A549 (cell line): ENCODE results near the gene WNT8A. TPM values are rescaled to one million over a fixed set of nuclear protein-coding genes. Genes with fewer than 3 reads are reported as not detected.

Experiments used
- ATAC-seq, 2 experiments: fragments of 200-7000 bp in 1 of 2; fragments of >200 bp in 1 of 2; cut with Nextera tagmentation in 1 of 2; cut with Tn5 transposase in 1 of 2; 3 replicates each; pipeline versions ENCODE4 v1.8.0 to v1.9.1; 2018 to 2020; ENCODE audit warnings: mild to moderate bottlenecking in 1 of 2, moderate library complexity in 1 of 2
- CTCF ChIA-PET: fragments of 300-600 bp; sonication (Branson Sonifier 250); formaldehyde crosslinking; extraction: SDS; loops from one replicate; lab custom pipeline; 2021; ENCODE audit warnings: antibody characterized with exemption, inconsistent platforms; lab: Yijun Ruan, JAX
- POLR2A ChIA-PET: fragments of 350-600 bp; formaldehyde crosslinking; extraction: SDS; loops from one replicate; lab custom pipeline; 2021; ENCODE audit warnings: antibody characterized with exemption, inconsistent platforms; lab: Yijun Ruan, JAX
- DNase-seq, 2 experiments: peaks; one replicate each; pipeline versions ENCODE4 v3.0.0 to v3.0.0-alpha.2; 2011 to 2016; ENCODE audit warnings: low read depth in 1 of 2, low spot score in 1 of 2
- FAIRE-seq: peaks from 2 replicates; lab custom pipeline; 2011; peaks lifted over from hg19 to GRCh38; lab: Jason Lieb, UNC
- H3K27ac ChIP-seq, 2 experiments: fragments of >200 bp; sonication (Bioruptor Twin); formaldehyde crosslinking; 3 replicates each; pipeline ENCODE4 v1.5.1; 2016 to 2017
- H3K4me1 ChIP-seq: fragments of >200 bp; sonication (Bioruptor Twin); formaldehyde crosslinking; 3 replicates; pipeline ENCODE4 v1.6.1; 2016
- H3K4me2 ChIP-seq: fragments of >200 bp; sonication (Bioruptor Twin); formaldehyde crosslinking; 3 replicates; pipeline ENCODE4 v1.6.1; 2016
- H3K4me3 ChIP-seq: fragments of >200 bp; sonication (Bioruptor Twin); formaldehyde crosslinking; 3 replicates; pipeline ENCODE4 v1.5.1; 2016
- H3K9me3 ChIP-seq: fragments of >200 bp; sonication (Bioruptor Twin); formaldehyde crosslinking; 3 replicates; pipeline ENCODE4 v1.6.1; 2016
- CBX8 ChIP-seq: fragments of 200-600 bp; sonication (generic); IDR thresholded peaks from 2 replicates; pipeline ENCODE4 v1.6.1; 2016
- CHD2 ChIP-seq: fragments of 150-350 bp; IDR thresholded peaks from 2 replicates; pipeline ENCODE4 v1.6.1; 2014; ENCODE audit warnings: low read length; ENCODE audit not compliant: partially characterized antibody
- EHMT2 ChIP-seq: fragments of 200-600 bp; sonication (generic); IDR thresholded peaks from 2 replicates; pipeline ENCODE4 v1.6.1; 2016; ENCODE audit warnings: antibody characterized with exemption, low read depth, mild to moderate bottlenecking, moderate library complexity
- HDAC2 ChIP-seq: fragments of 200-600 bp; sonication (generic); IDR thresholded peaks from 2 replicates; pipeline ENCODE4 v1.6.1; 2016
- HOXA7 ChIP-seq: fragments of 250-450 bp; sonication (Bioruptor Pico); IDR thresholded peaks from 2 replicates; pipeline ENCODE4 v1.5.0; 2020; ENCODE audit warnings: mild to moderate bottlenecking, moderate library complexity
- JUN ChIP-seq, 2 experiments: fragments of >200 bp; sonication (Bioruptor Twin); formaldehyde crosslinking; IDR thresholded peaks; 2 replicates in 1 of 2; 3 replicates in 1 of 2; pipeline ENCODE4 v1.6.1; 2016 to 2017
- JUNB ChIP-seq: fragments of >200 bp; sonication (Bioruptor Twin); formaldehyde crosslinking; IDR thresholded peaks from 2 replicates; pipeline ENCODE4 v1.6.1; 2016
- KDM1A ChIP-seq: fragments of 200-600 bp; sonication (generic); IDR thresholded peaks from 2 replicates; pipeline ENCODE4 v1.6.1; 2016; ENCODE audit warnings: low read depth, mild to moderate bottlenecking
- MAZ ChIP-seq: fragments of 150-350 bp; IDR thresholded peaks from 2 replicates; pipeline ENCODE4 v1.6.1; 2014; ENCODE audit warnings: antibody characterized with exemption, low read depth, low read length, borderline replicate concordance
- MYC ChIP-seq: IDR thresholded peaks from 2 replicates; pipeline ENCODE4 v1.6.1; 2012; ENCODE audit warnings: mild to moderate bottlenecking, inconsistent platforms, low read length, improper control_type of control experiment, borderline replicate concordance
- NFE2L2 ChIP-seq: fragments of 150-350 bp; conservative IDR thresholded peaks from 2 replicates; pipeline ENCODE4 v1.6.1; 2014; ENCODE audit warnings: low read length
- NR3C1 ChIP-seq: fragments of >200 bp; sonication (Bioruptor Twin); formaldehyde crosslinking; IDR thresholded peaks from 3 replicates; pipeline ENCODE4 v1.6.1; 2017
- PHF8 ChIP-seq: fragments of 200-600 bp; sonication (generic); IDR thresholded peaks from 2 replicates; pipeline ENCODE4 v1.6.1; 2016; ENCODE audit warnings: low read depth, mild to moderate bottlenecking, antibody characterized with exemption, moderate library complexity, borderline replicate concordance
- POLR2AphosphoS2 ChIP-seq: conservative IDR thresholded peaks from 2 replicates; pipeline ENCODE4 v1.6.1; 2012; ENCODE audit warnings: low read length, improper control_type of control experiment, inconsistent platforms
- RFX5 ChIP-seq: fragments of 450-650 bp; IDR thresholded peaks from 2 replicates; pipeline ENCODE4 v1.7.1; 2014; ENCODE audit warnings: antibody characterized with exemption, mild to moderate bottlenecking, moderate library complexity
- RNF2 ChIP-seq: fragments of 200-600 bp; sonication (generic); IDR thresholded peaks from 2 replicates; pipeline ENCODE4 v1.6.1; 2016; ENCODE audit warnings: low read depth, mild to moderate bottlenecking, antibody characterized with exemption, moderate library complexity, borderline replicate concordance
- SMC3 ChIP-seq: fragments of >200 bp; sonication (Bioruptor Twin); formaldehyde crosslinking; IDR thresholded peaks from 3 replicates; pipeline ENCODE4 v1.6.1; 2018; ENCODE audit warnings: inconsistent platforms
- TFCP2L1 ChIP-seq: fragments of 250-450 bp; sonication (Bioruptor Pico); IDR thresholded peaks from 2 replicates; pipeline ENCODE4 v1.5.0; 2021; ENCODE audit warnings: mild to moderate bottlenecking
- WGBS: methylation state at CpG from one replicate; pipeline ENCODE4 v1.1.6; 2017; ENCODE audit errors: missing lambda C conversion rate; 5-methylcytosine and 5-hydroxymethylcytosine counted together
- polyA plus RNA-seq, 4 experiments: library from polyadenylated mRNA; depleted of rRNA in 3 of 4; stranded (reverse); fragments of >200 nt; fragmentation: RNase III in 1 of 4; extraction: RNeasy Plus Mini Kit Qiagen cat#74134 plus additional on column Dnase treatment in 1 of 4; gene quantifications; 2 replicates in 3 of 4; 3 replicates in 1 of 4; pipeline ENCODE4 v1.2.3, GENCODE V29; 2011 to 2017
- TF ChIP-seq, protein P1 (sequence below): fragments of 250-450 bp; sonication (Bioruptor Pico); IDR thresholded peaks from 2 replicates; pipeline ENCODE4 v1.5.0; 2021; ENCODE audit warnings: mild to moderate bottlenecking, moderate library complexity, borderline replicate concordance
- TF ChIP-seq, protein P2 (sequence below): IDR thresholded peaks from 2 replicates; pipeline ENCODE4 v1.6.1; 2012
- TF ChIP-seq, protein P3 (sequence below): IDR thresholded peaks from 2 replicates; pipeline ENCODE4 v1.6.1; 2012
- TF ChIP-seq, protein P4 (sequence below): fragments of >200 bp; sonication (Bioruptor Twin); formaldehyde crosslinking; IDR thresholded peaks from 3 replicates; pipeline ENCODE4 v1.5.1; 2016
- TF ChIP-seq, protein P5 (sequence below): fragments of >200 bp; sonication (Bioruptor Twin); formaldehyde crosslinking; IDR thresholded peaks from 2 replicates; pipeline ENCODE4 v1.6.1; 2016

WNT8A gene
- polyA plus RNA-seq, 2 of the 4 experiments (the other 2 are of a cell fraction), result not detected

DNA sequence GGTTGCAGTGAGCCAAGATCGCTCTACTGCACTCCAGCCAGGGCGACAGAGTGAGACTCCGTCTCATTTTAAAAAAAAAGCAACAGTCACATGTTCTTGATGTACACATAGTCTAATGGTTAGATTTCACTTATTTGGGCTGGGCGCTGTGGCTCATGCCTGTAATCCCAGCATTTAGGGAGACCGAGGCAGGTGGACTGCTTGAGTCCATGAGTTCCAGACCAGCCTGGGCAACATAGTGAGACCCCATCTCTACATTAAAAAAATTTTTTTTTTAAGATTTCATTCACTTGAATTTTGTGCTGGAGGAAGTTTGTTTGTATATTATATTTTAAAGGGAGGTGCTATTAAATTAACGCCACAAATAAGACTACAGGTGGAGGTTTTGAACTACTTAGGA is 21.9 kb downstream of the WNT8A start (continued):
- no peak for TF ChIP-seq MYC

DNA sequence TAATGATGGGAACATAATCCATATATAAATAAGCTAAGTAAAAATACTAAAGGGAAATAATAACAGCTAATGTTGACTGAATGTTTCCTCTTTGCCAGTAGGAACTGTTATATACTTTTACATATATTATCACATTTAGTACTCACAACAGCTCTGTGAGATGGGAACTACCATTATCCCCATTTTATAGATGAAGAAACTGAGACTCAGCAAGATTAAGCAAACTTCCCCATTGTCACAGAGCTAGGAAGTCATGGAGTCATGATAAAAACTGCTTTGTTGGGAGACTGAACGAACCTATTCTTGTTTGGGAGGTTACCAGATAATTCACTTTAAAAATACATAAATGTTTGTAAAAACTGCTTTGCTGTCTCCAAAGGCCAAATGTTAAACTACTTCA is 23.4 kb downstream of the WNT8A start:
- ATAC-seq, result no peak
- 40% methylated on average over 1 of the region's 1 CpG for WGBS
- no peak for FAIRE-seq
- TF ChIP-seq, protein P1, sequence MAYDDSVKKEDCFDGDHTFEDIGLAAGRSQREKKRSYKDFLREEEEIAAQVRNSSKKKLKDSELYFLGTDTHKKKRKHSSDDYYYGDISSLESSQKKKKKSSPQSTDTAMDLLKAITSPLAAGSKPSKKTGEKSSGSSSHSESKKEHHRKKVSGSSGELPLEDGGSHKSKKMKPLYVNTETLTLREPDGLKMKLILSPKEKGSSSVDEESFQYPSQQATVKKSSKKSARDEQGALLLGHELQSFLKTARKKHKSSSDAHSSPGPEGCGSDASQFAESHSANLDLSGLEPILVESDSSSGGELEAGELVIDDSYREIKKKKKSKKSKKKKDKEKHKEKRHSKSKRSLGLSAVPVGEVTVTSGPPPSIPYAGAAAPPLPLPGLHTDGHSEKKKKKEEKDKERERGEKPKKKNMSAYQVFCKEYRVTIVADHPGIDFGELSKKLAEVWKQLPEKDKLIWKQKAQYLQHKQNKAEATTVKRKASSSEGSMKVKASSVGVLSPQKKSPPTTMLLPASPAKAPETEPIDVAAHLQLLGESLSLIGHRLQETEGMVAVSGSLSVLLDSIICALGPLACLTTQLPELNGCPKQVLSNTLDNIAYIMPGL (CRISPR knock-in tag), result no peak
- TF ChIP-seq, protein P2, sequence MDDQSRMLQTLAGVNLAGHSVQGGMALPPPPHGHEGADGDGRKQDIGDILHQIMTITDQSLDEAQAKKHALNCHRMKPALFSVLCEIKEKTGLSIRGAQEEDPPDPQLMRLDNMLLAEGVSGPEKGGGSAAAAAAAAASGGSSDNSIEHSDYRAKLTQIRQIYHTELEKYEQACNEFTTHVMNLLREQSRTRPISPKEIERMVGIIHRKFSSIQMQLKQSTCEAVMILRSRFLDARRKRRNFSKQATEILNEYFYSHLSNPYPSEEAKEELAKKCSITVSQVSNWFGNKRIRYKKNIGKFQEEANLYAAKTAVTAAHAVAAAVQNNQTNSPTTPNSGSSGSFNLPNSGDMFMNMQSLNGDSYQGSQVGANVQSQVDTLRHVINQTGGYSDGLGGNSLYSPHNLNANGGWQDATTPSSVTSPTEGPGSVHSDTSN, result no peak
- TF ChIP-seq NFE2L2 (no peak), MYC (no peak), TFCP2L1 (CRISPR knock-in tag) (no peak), CHD2 (no peak), CBX8 (no peak), HOXA7 (CRISPR knock-in tag) (no peak), KDM1A (no peak), HDAC2 (no peak), NR3C1 (no peak), EHMT2 (no peak), PHF8 (no peak)
- TF ChIP-seq, protein P3, sequence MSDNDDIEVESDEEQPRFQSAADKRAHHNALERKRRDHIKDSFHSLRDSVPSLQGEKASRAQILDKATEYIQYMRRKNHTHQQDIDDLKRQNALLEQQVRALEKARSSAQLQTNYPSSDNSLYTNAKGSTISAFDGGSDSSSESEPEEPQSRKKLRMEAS, result no peak
- TF ChIP-seq, protein P4, sequence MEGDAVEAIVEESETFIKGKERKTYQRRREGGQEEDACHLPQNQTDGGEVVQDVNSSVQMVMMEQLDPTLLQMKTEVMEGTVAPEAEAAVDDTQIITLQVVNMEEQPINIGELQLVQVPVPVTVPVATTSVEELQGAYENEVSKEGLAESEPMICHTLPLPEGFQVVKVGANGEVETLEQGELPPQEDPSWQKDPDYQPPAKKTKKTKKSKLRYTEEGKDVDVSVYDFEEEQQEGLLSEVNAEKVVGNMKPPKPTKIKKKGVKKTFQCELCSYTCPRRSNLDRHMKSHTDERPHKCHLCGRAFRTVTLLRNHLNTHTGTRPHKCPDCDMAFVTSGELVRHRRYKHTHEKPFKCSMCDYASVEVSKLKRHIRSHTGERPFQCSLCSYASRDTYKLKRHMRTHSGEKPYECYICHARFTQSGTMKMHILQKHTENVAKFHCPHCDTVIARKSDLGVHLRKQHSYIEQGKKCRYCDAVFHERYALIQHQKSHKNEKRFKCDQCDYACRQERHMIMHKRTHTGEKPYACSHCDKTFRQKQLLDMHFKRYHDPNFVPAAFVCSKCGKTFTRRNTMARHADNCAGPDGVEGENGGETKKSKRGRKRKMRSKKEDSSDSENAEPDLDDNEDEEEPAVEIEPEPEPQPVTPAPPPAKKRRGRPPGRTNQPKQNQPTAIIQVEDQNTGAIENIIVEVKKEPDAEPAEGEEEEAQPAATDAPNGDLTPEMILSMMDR, result no peak
- TF ChIP-seq, protein P5, sequence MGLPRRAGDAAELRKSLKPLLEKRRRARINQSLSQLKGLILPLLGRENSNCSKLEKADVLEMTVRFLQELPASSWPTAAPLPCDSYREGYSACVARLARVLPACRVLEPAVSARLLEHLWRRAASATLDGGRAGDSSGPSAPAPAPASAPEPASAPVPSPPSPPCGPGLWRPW, result no peak
- TF ChIP-seq, all 56 proteins: peak for 0
- DNase-seq, result no peak
- Histone ChIP-seq H3K27ac (no peak overlapping the region), H3K4me1 (no peaks in the 10 kb centered on the region), H3K4me3 (no peak overlapping the region), H3K9me3 (no peaks in the 10 kb centered on the region), H3K4me2 (no peak overlapping the region)
- CTCF ChIA-PET, result interaction anchor here (1.1 kb wide), 1 partner anchor 26 kb away, joined by 6 read pairs; no protein-coding TSS in a partner anchor
- POLR2A ChIA-PET, result no interaction called here

DNA sequence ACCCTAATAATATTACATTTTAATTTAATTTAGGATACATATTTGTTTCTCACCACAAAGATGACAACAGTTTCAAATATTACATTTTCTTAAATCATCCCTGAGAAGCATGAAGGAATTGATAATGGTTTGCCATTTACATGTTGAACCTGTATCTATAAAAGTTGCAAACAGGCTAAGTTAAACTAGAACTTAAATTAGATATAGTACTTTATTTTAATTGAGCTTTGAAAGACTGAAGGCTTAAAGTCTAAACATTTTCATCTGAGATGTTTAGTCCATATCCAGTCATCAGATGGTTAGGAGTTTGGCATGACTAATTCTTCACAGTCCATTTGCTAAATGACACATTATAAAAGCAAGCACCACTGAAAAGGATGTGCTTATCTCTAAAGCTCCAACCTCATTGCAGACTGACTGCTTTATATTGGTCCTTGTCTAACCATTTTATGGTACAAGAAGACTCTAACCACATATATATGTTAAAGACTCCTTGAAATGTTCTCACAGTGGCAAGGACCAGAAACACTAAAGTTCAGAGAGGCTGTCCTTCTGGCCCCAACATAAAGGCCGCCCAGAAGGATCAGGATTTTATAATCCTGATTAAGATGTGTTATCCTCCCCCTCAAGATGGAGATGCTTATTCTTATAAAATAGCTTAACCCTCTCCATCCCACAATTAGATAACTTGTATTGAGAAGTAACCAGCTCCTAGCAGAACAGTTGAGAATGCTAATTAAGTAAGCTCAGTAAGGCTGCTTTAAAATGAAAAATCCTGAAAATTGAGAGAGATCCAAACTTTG is 25.8 kb downstream of the WNT8A start:
- DNase-seq, result no peak
- no peak overlapping the region for H3K4me2 ChIP-seq
- H3K9me3 ChIP-seq, result no peaks in the 10 kb centered on the region
- POLR2A ChIA-PET, result no interaction called here
- no peaks in the 10 kb centered on the region for H3K4me1 ChIP-seq
- CTCF ChIA-PET, result interaction anchor here (0.5 to 1.9 kb wide), 8 partner anchors 9 to 331 kb away, joined by 3 to 7 read pairs (median 4); no protein-coding TSS in a partner anchor
- whole genome bisulfite sequencing, result 88% methylated on average over 1 of the region's 1 CpG
- H3K4me3 ChIP-seq, result no peak overlapping the region
- TF ChIP-seq JUN (IDR thresholded peaks at IDR 0.05) (no peak), RFX5 (no peak), MAZ (no peak), SMC3 (no peak), RNF2 (no peak), POLR2AphosphoS2 (no peak), JUNB (no peak)
- TF ChIP-seq, all 56 proteins: peak for 0
- ATAC-seq, result no peak
- H3K27ac ChIP-seq, result no peak overlapping the region
- FAIRE-seq, result no peak
